Lung (tissue), 12 donors: ENCODE measurements around the gene SPATA12. TPM values are rescaled to one million over a fixed set of nuclear protein-coding genes. Genes with fewer than 3 reads are reported as not detected.

ENCODE experiments used
- ATAC-seq: fragments of 200-7000 bp; cut with Tn5 transposase; one replicate; pipeline ENCODE4 v1.9.1; 2020; ENCODE audit warnings: moderate number of reproducible peaks; ENCODE audit not compliant: insufficient read depth, low FRiP score
- DNase-seq, 3 donors: peaks; one replicate each; pipeline ENCODE4 v3.0.0-alpha.2; 2013 to 2017
- H3K27ac ChIP-seq, 2 donors: one replicate each; pipeline ENCODE4 v1.5.1; 2013; ENCODE audit warnings: mild to moderate bottlenecking in 2 of 2, moderate library complexity in 2 of 2, control low read depth in 1 of 2, inconsistent platforms in 1 of 2, low read depth in 1 of 2, low read length in 1 of 2
- H3K27me3 ChIP-seq, 3 donors: one replicate each; pipeline ENCODE4 v1.5.1; 2013; ENCODE audit warnings: low read length in 2 of 3; ENCODE audit not compliant: control insufficient read depth in 3 of 3, insufficient read depth in 3 of 3
- H3K36me3 ChIP-seq, 4 donors: one replicate each; pipeline ENCODE4 v1.5.1; 2013; ENCODE audit warnings: low read length in 4 of 4, mild to moderate bottlenecking in 1 of 4, moderate library complexity in 1 of 4; ENCODE audit not compliant: control insufficient read depth in 4 of 4, insufficient read depth in 4 of 4
- H3K4me1 ChIP-seq, 5 donors: one replicate each; pipeline ENCODE4 v1.5.1; 2013; ENCODE audit warnings: low read length in 5 of 5, mild to moderate bottlenecking in 2 of 5, moderate library complexity in 1 of 5; ENCODE audit not compliant: control insufficient read depth in 5 of 5, insufficient read depth in 5 of 5
- H3K4me3 ChIP-seq: one replicate; pipeline ENCODE4 v1.5.1; 2013; ENCODE audit warnings: mild to moderate bottlenecking, control low read depth, moderate library complexity
- H3K9ac ChIP-seq, 2 donors: one replicate each; pipeline ENCODE4 v1.5.1; 2013; ENCODE audit warnings: low read length in 2 of 2, control low read depth in 1 of 2; ENCODE audit not compliant: insufficient read depth in 1 of 2
- H3K9me3 ChIP-seq, 4 donors: one replicate each; pipeline ENCODE4 v1.5.1; 2013; ENCODE audit warnings: low read length in 3 of 4, mild to moderate bottlenecking in 1 of 4, moderate library complexity in 1 of 4; ENCODE audit not compliant: control insufficient read depth in 4 of 4, insufficient read depth in 3 of 4
- WGBS, 2 donors: extraction: QIAGEN DNeasy Blood & Tissue Kit; methylation state at CpG; one replicate each; pipeline ENCODE4 v1.1.7; 2013; 5-methylcytosine and 5-hydroxymethylcytosine counted together
- polyA plus RNA-seq, 2 donors: library from polyadenylated mRNA; stranded (reverse); fragments of 200-250 nt; gene quantifications; one replicate each; pipeline ENCODE4 v1.2.1, GENCODE V29; 2013
- total RNA-seq, 2 donors: library from RNA; depleted of rRNA in 1 of 2; stranded (reverse); fragments of >200 nt in 1 of 2; gene quantifications; one replicate each; pipeline ENCODE4 v1.2.1, GENCODE V29; 2014 to 2021
- TF ChIP-seq, protein P1 (sequence below): IDR thresholded peaks from 2 replicates; pipeline ENCODE4 v1.5.1; 2012; ENCODE audit warnings: mild to moderate bottlenecking; ENCODE audit errors: control extremely low read depth, extremely low read depth
- donor health status: control.
- donor health status: control.
- donor health status: Bipolar disorder and iron deficiency.
- donor health status: healthy.
- donor health status: DM: yes; HTN: yes; CAD: no.

Gene SPATA12
- total and polyA plus RNA-seq, 4 donors = 0.08 to 0.15 (median 0.08) TPM; not detected in 1

DNA sequence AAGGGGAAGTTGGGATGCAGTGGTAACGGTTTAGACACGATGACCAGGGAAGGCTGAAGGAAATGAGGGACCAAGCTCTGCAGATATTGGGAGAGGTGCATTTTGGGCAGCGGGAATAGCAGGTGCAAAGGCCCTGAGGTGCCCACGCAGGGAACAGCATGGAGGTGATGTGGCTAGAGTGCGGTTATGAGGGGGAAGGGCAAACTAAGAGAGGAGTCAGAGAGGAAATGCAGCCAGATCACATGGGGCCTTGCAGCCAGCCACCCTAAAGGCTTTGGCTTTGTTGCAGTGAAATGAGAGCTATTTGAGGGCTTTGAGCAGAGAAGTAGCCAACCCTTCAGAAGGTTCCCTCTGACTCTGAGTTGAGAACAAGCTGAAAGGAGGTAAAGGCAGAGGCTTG lies 2.6 kb downstream of the SPATA12 start:
- TF ChIP-seq, protein P1, sequence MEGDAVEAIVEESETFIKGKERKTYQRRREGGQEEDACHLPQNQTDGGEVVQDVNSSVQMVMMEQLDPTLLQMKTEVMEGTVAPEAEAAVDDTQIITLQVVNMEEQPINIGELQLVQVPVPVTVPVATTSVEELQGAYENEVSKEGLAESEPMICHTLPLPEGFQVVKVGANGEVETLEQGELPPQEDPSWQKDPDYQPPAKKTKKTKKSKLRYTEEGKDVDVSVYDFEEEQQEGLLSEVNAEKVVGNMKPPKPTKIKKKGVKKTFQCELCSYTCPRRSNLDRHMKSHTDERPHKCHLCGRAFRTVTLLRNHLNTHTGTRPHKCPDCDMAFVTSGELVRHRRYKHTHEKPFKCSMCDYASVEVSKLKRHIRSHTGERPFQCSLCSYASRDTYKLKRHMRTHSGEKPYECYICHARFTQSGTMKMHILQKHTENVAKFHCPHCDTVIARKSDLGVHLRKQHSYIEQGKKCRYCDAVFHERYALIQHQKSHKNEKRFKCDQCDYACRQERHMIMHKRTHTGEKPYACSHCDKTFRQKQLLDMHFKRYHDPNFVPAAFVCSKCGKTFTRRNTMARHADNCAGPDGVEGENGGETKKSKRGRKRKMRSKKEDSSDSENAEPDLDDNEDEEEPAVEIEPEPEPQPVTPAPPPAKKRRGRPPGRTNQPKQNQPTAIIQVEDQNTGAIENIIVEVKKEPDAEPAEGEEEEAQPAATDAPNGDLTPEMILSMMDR = no peak
- H3K4me1 ChIP-seq = peaks cover 0 to 4% (median 0%) of the 10 kb centered on the region in 5 donors
- no peak overlapping the region for H3K4me3 ChIP-seq
- H3K9ac ChIP-seq = no peak overlapping the region
- no peaks in the 10 kb centered on the region for H3K36me3 ChIP-seq
- ATAC-seq = no peak
- no peaks in the 10 kb centered on the region for H3K27me3 ChIP-seq
- no peaks in the 10 kb centered on the region for H3K9me3 ChIP-seq
- WGBS, 2 donors = 57 to 75% methylated on average over 5 of the region's 5 CpGs
- no peak overlapping the region for H3K27ac ChIP-seq
- peak in 1 of 3 donors; percentile 12 for DNase-seq

DNA sequence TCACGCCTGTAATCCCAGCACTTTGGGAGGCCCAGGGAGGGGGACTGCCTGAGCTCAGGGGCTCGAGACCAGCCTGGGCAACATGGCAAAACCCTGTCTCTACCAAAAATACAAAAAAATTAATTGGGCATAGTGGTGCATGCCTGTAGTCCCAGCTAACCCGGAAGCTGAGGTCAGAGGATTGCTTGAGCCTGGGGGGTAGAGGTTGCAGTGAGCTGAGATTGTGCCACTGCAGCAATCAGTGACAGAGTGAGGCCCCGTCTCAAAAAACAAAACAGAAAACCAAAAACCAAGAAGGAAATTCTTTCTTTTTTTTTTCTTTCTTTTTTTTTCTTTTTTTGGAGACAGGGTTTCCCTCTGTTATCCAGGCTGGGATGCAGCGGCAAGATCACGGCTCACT lies 3.5 kb downstream of the SPATA12 start:
- TF ChIP-seq, protein P1 = no peak
- Histone ChIP-seq H3K9ac (no peak overlapping the region), H3K36me3 (no peaks in the 10 kb centered on the region), H3K27me3 (no peaks in the 10 kb centered on the region), H3K9me3 (no peaks in the 10 kb centered on the region), H3K27ac (no peak overlapping the region), H3K4me1 (peaks cover 0 to 4% (median 0%) of the 10 kb centered on the region in 5 donors), H3K4me3 (no peak overlapping the region)
- DNase-seq (no peak), ATAC-seq (no peak)
- 70 to 89% methylated on average over 6 of the region's 6 CpGs for WGBS, 2 donors

DNA sequence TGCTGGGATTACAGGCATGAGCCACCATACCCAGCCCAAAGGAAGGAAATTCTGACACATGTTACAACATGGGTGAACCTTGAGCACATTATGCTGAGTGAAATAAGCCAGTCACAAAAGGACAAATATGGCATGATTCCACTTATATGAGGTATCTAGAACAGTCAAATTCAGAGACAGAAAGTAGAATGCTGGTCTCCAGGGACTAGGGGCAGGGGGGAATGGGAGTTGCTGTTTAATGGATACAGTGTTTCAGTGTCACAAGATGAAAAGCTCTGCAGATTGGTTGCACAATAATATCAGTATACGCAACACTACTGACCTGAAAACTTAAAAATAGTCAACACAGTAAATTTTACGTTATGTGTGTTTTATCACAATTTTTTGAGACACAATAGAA lies 4.1 kb downstream of the SPATA12 start:
- TF ChIP-seq, protein P1 = no peak
- 48 to 71% methylated on average over 2 of the region's 2 CpGs for WGBS, 2 donors
- Histone ChIP-seq H3K4me3 (no peak overlapping the region), H3K27me3 (no peaks in the 10 kb centered on the region), H3K9me3 (no peaks in the 10 kb centered on the region), H3K4me1 (peaks cover 0 to 4% (median 0%) of the 10 kb centered on the region in 5 donors), H3K27ac (no peak overlapping the region), H3K36me3 (no peaks in the 10 kb centered on the region), H3K9ac (no peak overlapping the region)
- ATAC-seq (no peak), DNase-seq (peak in 1 of 3 donors; percentile 11)

DNA sequence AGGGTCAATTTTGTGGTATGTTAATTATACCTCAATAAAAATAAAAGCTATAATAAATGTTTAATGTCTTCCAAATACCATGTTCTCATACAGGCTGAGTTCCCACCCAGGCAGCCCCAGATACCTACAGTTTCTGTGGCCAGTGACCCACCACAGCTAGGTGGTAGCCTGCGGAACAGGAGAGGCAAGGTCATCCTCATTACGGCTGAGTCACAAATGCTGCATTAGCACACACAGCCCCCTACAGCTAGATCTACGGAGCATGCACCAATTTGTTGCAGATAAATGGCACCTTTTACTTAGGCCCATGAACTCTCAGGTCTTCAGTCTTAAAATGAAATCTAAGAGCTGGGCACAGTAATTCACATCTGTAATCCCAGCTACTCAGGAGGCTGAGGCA lies 5.1 kb downstream of the SPATA12 start:
- Histone ChIP-seq H3K4me3 (no peak overlapping the region), H3K9me3 (no peaks in the 10 kb centered on the region), H3K36me3 (no peaks in the 10 kb centered on the region), H3K4me1 (peaks cover 0 to 3% (median 0%) of the 10 kb centered on the region in 5 donors), H3K27me3 (no peaks in the 10 kb centered on the region), H3K9ac (no peak overlapping the region), H3K27ac (no peak overlapping the region)
- ATAC-seq (no peak), DNase-seq (no peak)
- WGBS, 2 donors = 91 to 96% methylated on average over 3 of the region's 3 CpGs
- TF ChIP-seq, protein P1 = no peak
